Measurements from ENCODE around the gene ZKSCAN8.
"Not testable (repeated sequence)": the region's sequence is repeated elsewhere in the genome, so short reads cannot be mapped to it uniquely, and the experiment has no call there.

DNA sequence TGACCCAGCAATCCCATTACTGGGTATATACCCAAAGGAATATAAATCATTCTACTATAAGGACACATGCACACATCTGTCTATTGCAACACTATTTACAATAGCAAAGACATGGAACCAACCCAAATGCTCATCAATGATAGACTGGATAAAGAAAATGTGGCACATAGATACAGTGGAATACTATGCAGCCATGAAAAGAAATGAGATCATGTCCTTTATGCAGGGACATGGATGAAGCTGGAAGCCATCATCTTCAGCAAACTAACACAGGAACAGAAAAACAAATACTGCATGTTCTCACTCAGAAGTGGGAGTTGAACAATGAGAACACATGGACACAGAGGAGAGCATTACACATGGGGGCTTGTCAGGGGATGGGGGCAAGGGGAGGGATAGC lies 39.0 kb upstream of the ZKSCAN8 start:
- TF ChIP-seq POLR2AphosphoS5 (IDR thresholded peaks at IDR 0.05; ENCODE audit: insufficient read depth in 1 of 2, low read depth in 1 of 2) = not testable (repeated sequence)
- TF ChIP-seq, protein P1, sequence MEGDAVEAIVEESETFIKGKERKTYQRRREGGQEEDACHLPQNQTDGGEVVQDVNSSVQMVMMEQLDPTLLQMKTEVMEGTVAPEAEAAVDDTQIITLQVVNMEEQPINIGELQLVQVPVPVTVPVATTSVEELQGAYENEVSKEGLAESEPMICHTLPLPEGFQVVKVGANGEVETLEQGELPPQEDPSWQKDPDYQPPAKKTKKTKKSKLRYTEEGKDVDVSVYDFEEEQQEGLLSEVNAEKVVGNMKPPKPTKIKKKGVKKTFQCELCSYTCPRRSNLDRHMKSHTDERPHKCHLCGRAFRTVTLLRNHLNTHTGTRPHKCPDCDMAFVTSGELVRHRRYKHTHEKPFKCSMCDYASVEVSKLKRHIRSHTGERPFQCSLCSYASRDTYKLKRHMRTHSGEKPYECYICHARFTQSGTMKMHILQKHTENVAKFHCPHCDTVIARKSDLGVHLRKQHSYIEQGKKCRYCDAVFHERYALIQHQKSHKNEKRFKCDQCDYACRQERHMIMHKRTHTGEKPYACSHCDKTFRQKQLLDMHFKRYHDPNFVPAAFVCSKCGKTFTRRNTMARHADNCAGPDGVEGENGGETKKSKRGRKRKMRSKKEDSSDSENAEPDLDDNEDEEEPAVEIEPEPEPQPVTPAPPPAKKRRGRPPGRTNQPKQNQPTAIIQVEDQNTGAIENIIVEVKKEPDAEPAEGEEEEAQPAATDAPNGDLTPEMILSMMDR (IDR thresholded peaks at IDR 0.05) = not testable (repeated sequence)
